ENCODE results near the gene KAT8. TPM values are rescaled to one million over a fixed set of nuclear protein-coding genes. Genes with fewer than 3 reads are reported as not detected.

Gene KAT8
- total and polyA plus RNA-seq, 9 of the 15 experiments (the other 6 are each of a cell fraction or from before 2014, with no cell fraction given) = 10.0 to 98.5 (median 76.4) TPM

DNA sequence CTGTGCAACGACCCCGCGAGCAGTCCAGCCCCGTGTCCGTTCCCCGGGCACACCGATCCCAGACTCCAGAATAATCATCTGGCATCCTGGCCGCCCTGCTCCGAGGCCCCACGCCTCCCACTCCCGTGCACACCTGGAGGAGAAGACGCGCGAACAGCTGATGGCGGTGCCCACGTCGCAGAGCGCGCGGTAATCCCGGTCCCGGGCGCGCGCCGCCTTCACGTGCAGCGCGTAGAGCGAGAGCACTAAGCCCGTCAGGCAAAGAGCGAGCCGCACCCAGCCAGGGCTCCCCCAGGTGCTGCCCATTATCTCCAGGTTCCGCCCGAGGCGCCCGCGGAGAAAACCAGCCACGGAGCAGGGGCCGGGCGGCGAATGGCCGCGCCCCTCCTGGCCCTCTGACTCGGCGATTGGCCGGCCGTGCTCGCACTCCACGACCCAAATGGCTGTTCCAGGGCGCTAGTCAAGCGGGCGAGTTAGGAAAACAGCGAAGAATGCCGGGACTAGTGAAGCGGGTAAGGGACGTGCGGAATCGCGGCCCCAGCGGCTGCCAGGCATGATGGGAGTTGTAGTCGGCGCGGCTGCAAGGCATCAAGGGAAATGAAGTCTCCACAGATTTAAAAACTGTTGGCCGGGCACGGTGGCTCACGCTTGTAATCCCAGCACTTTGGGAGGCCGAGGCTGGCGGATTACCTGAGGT lies 22.9 kb upstream of the KAT8 start, which contains the start of gene VKORC1 (continued):
- TF ChIP-seq, protein P1, sequence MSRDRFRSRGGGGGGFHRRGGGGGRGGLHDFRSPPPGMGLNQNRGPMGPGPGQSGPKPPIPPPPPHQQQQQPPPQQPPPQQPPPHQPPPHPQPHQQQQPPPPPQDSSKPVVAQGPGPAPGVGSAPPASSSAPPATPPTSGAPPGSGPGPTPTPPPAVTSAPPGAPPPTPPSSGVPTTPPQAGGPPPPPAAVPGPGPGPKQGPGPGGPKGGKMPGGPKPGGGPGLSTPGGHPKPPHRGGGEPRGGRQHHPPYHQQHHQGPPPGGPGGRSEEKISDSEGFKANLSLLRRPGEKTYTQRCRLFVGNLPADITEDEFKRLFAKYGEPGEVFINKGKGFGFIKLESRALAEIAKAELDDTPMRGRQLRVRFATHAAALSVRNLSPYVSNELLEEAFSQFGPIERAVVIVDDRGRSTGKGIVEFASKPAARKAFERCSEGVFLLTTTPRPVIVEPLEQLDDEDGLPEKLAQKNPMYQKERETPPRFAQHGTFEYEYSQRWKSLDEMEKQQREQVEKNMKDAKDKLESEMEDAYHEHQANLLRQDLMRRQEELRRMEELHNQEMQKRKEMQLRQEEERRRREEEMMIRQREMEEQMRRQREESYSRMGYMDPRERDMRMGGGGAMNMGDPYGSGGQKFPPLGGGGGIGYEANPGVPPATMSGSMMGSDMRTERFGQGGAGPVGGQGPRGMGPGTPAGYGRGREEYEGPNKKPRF (IDR thresholded peaks at IDR 0.05; ENCODE audit: low read depth, low read length) = no peak
- TF ChIP-seq ZNF174 (CRISPR knock-in tag; IDR thresholded peaks at IDR 0.05) = no peak
- TF ChIP-seq DACH1 (IDR thresholded peaks at IDR 0.05; ENCODE audit: partially characterized antibody) = peak; percentile 85
- no peak for TF ChIP-seq ZNF695 (CRISPR knock-in tag; IDR thresholded peaks at IDR 0.05)
- TF ChIP-seq TCF7L2 (IDR thresholded peaks at IDR 0.05; ENCODE audit: low read depth, low read length) = peak; percentile 44; the same call in 1 of the 2 replicates
- TF ChIP-seq SMARCB1 (IDR thresholded peaks at IDR 0.05; ENCODE audit: insufficient read length, low read depth) = no peak
- no peak for TF ChIP-seq STAT5B (CRISPR knock-in tag; IDR thresholded peaks at IDR 0.05)
- TF ChIP-seq GABPA (tag; conservative IDR thresholded peaks at IDR 0.05; ENCODE audit: low read depth) = peak; percentile 65
- TF ChIP-seq, protein P2, sequence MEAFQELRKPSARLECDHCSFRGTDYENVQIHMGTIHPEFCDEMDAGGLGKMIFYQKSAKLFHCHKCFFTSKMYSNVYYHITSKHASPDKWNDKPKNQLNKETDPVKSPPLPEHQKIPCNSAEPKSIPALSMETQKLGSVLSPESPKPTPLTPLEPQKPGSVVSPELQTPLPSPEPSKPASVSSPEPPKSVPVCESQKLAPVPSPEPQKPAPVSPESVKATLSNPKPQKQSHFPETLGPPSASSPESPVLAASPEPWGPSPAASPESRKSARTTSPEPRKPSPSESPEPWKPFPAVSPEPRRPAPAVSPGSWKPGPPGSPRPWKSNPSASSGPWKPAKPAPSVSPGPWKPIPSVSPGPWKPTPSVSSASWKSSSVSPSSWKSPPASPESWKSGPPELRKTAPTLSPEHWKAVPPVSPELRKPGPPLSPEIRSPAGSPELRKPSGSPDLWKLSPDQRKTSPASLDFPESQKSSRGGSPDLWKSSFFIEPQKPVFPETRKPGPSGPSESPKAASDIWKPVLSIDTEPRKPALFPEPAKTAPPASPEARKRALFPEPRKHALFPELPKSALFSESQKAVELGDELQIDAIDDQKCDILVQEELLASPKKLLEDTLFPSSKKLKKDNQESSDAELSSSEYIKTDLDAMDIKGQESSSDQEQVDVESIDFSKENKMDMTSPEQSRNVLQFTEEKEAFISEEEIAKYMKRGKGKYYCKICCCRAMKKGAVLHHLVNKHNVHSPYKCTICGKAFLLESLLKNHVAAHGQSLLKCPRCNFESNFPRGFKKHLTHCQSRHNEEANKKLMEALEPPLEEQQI (IDR thresholded peaks at IDR 0.05) = no peak
- no peak for TF ChIP-seq SMARCC2 (IDR thresholded peaks at IDR 0.05; ENCODE audit: low read depth)
- TF ChIP-seq ZNF217 (CRISPR knock-in tag; IDR thresholded peaks at IDR 0.05) = no peak
- peak; percentile 62; the same call in 1 of the 2 replicates for TF ChIP-seq MYNN (IDR thresholded peaks at IDR 0.05)
- no peak for TF ChIP-seq MYNN (CRISPR knock-in tag; IDR thresholded peaks at IDR 0.05)
- TF ChIP-seq MCM3 (IDR thresholded peaks at IDR 0.05) = no peak
- TF ChIP-seq, protein P3, sequence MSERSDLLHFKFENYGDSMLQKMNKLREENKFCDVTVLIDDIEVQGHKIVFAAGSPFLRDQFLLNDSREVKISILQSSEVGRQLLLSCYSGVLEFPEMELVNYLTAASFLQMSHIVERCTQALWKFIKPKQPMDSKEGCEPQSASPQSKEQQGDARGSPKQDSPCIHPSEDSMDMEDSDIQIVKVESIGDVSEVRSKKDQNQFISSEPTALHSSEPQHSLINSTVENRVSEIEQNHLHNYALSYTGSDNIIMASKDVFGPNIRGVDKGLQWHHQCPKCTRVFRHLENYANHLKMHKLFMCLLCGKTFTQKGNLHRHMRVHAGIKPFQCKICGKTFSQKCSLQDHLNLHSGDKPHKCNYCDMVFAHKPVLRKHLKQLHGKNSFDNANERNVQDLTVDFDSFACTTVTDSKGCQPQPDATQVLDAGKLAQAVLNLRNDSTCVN (CRISPR knock-in tag; IDR thresholded peaks at IDR 0.05) = no peak
- TF ChIP-seq NR4A1 (CRISPR knock-in tag; IDR thresholded peaks at IDR 0.05) = no peak
- no peak for TF ChIP-seq NR4A1 (tag; IDR thresholded peaks at IDR 0.05)
- TF ChIP-seq, protein P4, sequence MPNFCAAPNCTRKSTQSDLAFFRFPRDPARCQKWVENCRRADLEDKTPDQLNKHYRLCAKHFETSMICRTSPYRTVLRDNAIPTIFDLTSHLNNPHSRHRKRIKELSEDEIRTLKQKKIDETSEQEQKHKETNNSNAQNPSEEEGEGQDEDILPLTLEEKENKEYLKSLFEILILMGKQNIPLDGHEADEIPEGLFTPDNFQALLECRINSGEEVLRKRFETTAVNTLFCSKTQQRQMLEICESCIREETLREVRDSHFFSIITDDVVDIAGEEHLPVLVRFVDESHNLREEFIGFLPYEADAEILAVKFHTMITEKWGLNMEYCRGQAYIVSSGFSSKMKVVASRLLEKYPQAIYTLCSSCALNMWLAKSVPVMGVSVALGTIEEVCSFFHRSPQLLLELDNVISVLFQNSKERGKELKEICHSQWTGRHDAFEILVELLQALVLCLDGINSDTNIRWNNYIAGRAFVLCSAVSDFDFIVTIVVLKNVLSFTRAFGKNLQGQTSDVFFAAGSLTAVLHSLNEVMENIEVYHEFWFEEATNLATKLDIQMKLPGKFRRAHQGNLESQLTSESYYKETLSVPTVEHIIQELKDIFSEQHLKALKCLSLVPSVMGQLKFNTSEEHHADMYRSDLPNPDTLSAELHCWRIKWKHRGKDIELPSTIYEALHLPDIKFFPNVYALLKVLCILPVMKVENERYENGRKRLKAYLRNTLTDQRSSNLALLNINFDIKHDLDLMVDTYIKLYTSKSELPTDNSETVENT (CRISPR knock-in tag; IDR thresholded peaks at IDR 0.05) = peak; percentile 16; the same call in 1 of the 2 replicates
